Measurements from ENCODE around the gene CDADC1.

GRCh38 chr13:49213539-49213938, 34.2 kb upstream of the CDADC1 start:
- TF ChIP-seq ZFP30 (CRISPR knock-in tag; IDR thresholded peaks at IDR 0.05) (no peak), TOX (CRISPR knock-in tag; IDR thresholded peaks at IDR 0.05; ENCODE audit: borderline replicate concordance) (no peak), POU6F1 (CRISPR knock-in tag; IDR thresholded peaks at IDR 0.05; ENCODE audit: borderline replicate concordance, low read depth) (no peak), PPARA (CRISPR knock-in tag; IDR thresholded peaks at IDR 0.05; ENCODE audit: borderline replicate concordance) (no peak), RARB (CRISPR knock-in tag; IDR thresholded peaks at IDR 0.05) (no peak), CREB5 (CRISPR knock-in tag; IDR thresholded peaks at IDR 0.05; ENCODE audit: low read depth) (no peak), ZNF565 (CRISPR knock-in tag; conservative IDR thresholded peaks at IDR 0.05; ENCODE audit: low read depth) (no peak), ARNTL (CRISPR knock-in tag; IDR thresholded peaks at IDR 0.05; ENCODE audit: borderline replicate concordance, low read depth) (no peak), SNAI2 (CRISPR knock-in tag; IDR thresholded peaks at IDR 0.05) (no peak), GLIS3 (CRISPR knock-in tag; IDR thresholded peaks at IDR 0.05) (no peak), PATZ1 (CRISPR knock-in tag; IDR thresholded peaks at IDR 0.05; ENCODE audit: borderline replicate concordance) (no peak)
